ENCODE results near the gene CBFA2T3.

- TF ChIP-seq POLR2A (IDR thresholded peaks at IDR 0.05) = no peak
- TF ChIP-seq, protein P1, sequence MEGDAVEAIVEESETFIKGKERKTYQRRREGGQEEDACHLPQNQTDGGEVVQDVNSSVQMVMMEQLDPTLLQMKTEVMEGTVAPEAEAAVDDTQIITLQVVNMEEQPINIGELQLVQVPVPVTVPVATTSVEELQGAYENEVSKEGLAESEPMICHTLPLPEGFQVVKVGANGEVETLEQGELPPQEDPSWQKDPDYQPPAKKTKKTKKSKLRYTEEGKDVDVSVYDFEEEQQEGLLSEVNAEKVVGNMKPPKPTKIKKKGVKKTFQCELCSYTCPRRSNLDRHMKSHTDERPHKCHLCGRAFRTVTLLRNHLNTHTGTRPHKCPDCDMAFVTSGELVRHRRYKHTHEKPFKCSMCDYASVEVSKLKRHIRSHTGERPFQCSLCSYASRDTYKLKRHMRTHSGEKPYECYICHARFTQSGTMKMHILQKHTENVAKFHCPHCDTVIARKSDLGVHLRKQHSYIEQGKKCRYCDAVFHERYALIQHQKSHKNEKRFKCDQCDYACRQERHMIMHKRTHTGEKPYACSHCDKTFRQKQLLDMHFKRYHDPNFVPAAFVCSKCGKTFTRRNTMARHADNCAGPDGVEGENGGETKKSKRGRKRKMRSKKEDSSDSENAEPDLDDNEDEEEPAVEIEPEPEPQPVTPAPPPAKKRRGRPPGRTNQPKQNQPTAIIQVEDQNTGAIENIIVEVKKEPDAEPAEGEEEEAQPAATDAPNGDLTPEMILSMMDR (IDR thresholded peaks at IDR 0.05) = no peak
Observed at GRCh38 chr16:89009343-89010209, 32.6 kb upstream of the CBFA2T3 start.
